ENCODE data around the gene ARHGAP8.

GRCh38 chr22:44838316-44839016, 86.1 kb downstream of the ARHGAP8 start:
- no peak for TF ChIP-seq CTCF (conservative IDR thresholded peaks at IDR 0.05; ENCODE audit: low read length)
- TF ChIP-seq EZH2phosphoT487 (IDR thresholded peaks at IDR 0.05; ENCODE audit: borderline replicate concordance): no peak

Data from Loucy (cell line).